Stimulated activated CD4-positive, alpha-beta T cell treated with anti-CD3 and anti-CD28 coated beads, Interleukin-2, amount 100 ng/mL, for 24 hours (primary cell): Measurements from ENCODE around the gene PRDM16.
A peak's percentile ranks its signal among the peaks of the same experiment; 100 is the strongest.

Experiments
- DNase-seq, 2 donors: peaks; one replicate each; pipeline ENCODE4 v3.0.0-alpha.2; 2020

Gene PRDM16

GRCh38 chr1:3316340-3316943 is 247.4 kb downstream of the PRDM16 start:
- no peak for DNase-seq

- DNase-seq = no peak
These were observed 248.5 kb downstream of the PRDM16 start for GRCh38 chr1:3317456-3317855.

GRCh38 chr1:3318329-3318728 is 249.3 kb downstream of the PRDM16 start:
- no peak for DNase-seq

GRCh38 chr1:3319874-3320245 is 250.9 kb downstream of the PRDM16 start:
- peak in 1 of 2 donors; percentile 43 for DNase-seq

- DNase-seq = no peak
These were observed 251.5 kb downstream of the PRDM16 start for GRCh38 chr1:3320246-3321152.

GRCh38 chr1:3321559-3322449 is 252.8 kb downstream of the PRDM16 start:
- no peak for DNase-seq

GRCh38 chr1:3322450-3323020 is 253.5 kb downstream of the PRDM16 start:
- DNase-seq = no peak

GRCh38 chr1:3323021-3323795 is 254.2 kb downstream of the PRDM16 start:
- DNase-seq = no peak

GRCh38 chr1:3323796-3324703 is 255.0 kb downstream of the PRDM16 start:
- no peak for DNase-seq

GRCh38 chr1:3324704-3325535 is 255.9 kb downstream of the PRDM16 start:
- no peak for DNase-seq

- DNase-seq = no peak
These were observed 257.7 kb downstream of the PRDM16 start for GRCh38 chr1:3326516-3327388.

GRCh38 chr1:3327389-3327702 is 258.3 kb downstream of the PRDM16 start:
- DNase-seq = no peak

GRCh38 chr1:3327936-3328590 is 259.1 kb downstream of the PRDM16 start:
- DNase-seq = no peak

GRCh38 chr1:3329640-3330281 is 260.8 kb downstream of the PRDM16 start:
- no peak for DNase-seq

GRCh38 chr1:3330771-3331245 is 261.8 kb downstream of the PRDM16 start:
- DNase-seq = no peak

- no peak for DNase-seq
These were observed 262.6 kb downstream of the PRDM16 start for GRCh38 chr1:3331564-3331963.

GRCh38 chr1:3332043-3332442 is 263.0 kb downstream of the PRDM16 start:
- DNase-seq = no peak

GRCh38 chr1:3332662-3333061 is 263.7 kb downstream of the PRDM16 start:
- no peak for DNase-seq
